Stimulated activated naive B cell treated with anti-CD40 and anti-IgM and Interleukin-4, amounts not matched to agents 10 μg/mL and 1 μg/mL and 100 μg/mL, for 72 hours (primary cell): ENCODE data around the gene NKD1.

Experiments used
- ATAC-seq, 2 donors: fragments of 150-1000 bp; cut with Tn5 transposase; replicated peaks; 2 replicates each; pipeline ENCODE4 v1.10.0; 2021; ENCODE audit warnings: moderate library complexity in 1 of 2
- DNase-seq: peaks from one replicate; pipeline ENCODE4 v3.0.0; 2021
- H3K27ac Mint-ChIP-seq: one replicate; pipeline ENCODE4 v1.8.0; 2022; ENCODE audit warnings: mild to moderate bottlenecking, mixed read lengths
- H3K27me3 Mint-ChIP-seq, 2 donors: one replicate each; pipeline ENCODE4 v1.8.0; 2022; ENCODE audit warnings: mixed read lengths in 2 of 2
- H3K36me3 Mint-ChIP-seq, 2 donors: one replicate each; pipeline ENCODE4 v1.8.0; 2022; ENCODE audit warnings: mixed read lengths in 2 of 2, mild to moderate bottlenecking in 1 of 2
- H3K4me1 Mint-ChIP-seq, 2 donors: one replicate each; pipeline ENCODE4 v1.8.0; 2022; ENCODE audit warnings: mixed read lengths in 2 of 2, mild to moderate bottlenecking in 1 of 2
- H3K4me3 Mint-ChIP-seq, 2 donors: one replicate each; pipeline ENCODE4 v1.8.0; 2022; ENCODE audit warnings: mild to moderate bottlenecking in 2 of 2, mixed read lengths in 2 of 2, moderate library complexity in 1 of 2
- H3K9me3 Mint-ChIP-seq, 2 donors: one replicate each; pipeline ENCODE4 v1.8.0; 2022; ENCODE audit warnings: mixed read lengths in 2 of 2, mild to moderate bottlenecking in 1 of 2

Gene NKD1

DNA sequence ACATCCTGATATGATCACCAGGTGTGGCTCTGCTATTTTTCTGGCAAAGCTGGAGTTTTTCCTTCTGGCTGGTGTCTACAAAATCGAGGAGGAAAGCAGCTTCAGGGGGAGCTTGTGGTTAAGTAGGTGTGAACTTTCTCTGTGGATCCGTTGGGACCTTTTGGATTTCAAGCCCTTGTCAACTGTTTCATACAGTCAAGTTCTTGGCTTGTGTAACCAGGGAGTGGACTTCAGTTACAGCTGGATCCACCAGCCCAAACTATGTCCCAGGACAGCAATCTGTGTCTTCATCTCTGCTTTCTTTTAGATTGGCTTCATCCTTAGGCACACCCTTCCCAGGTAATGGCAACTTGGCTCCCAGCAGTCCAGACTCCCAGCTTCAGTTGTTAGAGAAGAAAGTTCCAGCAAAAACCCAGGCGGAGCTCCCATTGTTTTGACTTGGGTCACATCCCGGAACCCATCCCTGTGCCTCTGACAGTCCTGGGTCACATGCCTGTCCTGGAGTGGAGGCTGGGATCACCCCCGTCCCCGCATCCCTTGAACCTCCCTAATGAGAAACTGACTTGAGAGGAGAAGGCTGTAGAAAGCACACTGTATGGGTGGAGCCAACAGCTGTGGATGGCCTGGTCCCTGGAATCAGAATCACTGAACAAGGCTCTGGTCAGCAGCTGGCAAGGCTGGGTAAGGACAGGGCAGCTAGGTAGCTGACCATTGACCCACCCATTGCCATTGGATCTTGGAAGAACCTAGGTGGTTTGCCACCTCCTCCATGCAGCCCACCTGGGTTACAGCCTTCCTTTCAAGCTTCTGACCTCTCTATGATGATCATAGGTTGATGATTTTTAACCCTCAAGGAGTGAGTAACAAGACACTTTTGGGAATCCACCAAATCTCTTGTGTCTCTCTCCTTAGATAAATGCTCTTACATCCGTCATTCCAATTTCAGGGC is 18.1 kb downstream of the NKD1 start:
- Mint-ChIP-seq H3K36me3 (peaks cover 5% of the 10 kb centered on the region in 2 donors), H3K27me3 (peaks cover 9 to 20% of the 10 kb centered on the region in 2 donors), H3K4me3 (no peak overlapping the region), H3K27ac (no peak overlapping the region), H3K9me3 (peaks cover 0 to 1% of the 10 kb centered on the region in 2 donors), H3K4me1 (peaks cover 2 to 18% of the 10 kb centered on the region in 2 donors)
- ATAC-seq (no peak), DNase-seq (no peak)

DNA sequence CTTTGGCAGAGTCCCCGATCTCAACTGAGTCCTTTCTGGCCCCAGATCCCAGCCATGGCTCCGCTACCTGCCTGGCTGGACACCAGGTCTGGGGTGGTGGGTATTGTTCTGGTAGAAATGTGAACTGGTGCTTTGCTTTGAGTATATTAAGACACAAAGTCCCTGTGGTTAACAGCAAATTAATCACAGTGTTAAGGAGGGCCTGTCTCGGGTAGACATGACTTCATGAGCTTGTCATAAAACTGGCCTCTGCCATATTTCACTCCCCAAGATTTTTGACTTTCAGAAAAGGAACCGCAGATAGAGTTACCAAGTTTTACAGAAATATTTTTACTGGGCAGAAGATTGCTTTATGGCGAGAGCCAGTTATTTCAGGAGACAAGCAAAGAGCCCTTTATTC is 19.5 kb downstream of the NKD1 start:
- H3K4me1 Mint-ChIP-seq: peaks cover 2 to 18% of the 10 kb centered on the region in 2 donors
- peaks cover 16 to 24% of the 10 kb centered on the region in 2 donors for H3K27me3 Mint-ChIP-seq
- H3K4me3 Mint-ChIP-seq: no peak overlapping the region
- no peak overlapping the region for H3K27ac Mint-ChIP-seq
- DNase-seq (no peak), ATAC-seq (no peak)
- H3K36me3 Mint-ChIP-seq: peaks cover 4 to 6% of the 10 kb centered on the region in 2 donors
- no peaks in the 10 kb centered on the region for H3K9me3 Mint-ChIP-seq

DNA sequence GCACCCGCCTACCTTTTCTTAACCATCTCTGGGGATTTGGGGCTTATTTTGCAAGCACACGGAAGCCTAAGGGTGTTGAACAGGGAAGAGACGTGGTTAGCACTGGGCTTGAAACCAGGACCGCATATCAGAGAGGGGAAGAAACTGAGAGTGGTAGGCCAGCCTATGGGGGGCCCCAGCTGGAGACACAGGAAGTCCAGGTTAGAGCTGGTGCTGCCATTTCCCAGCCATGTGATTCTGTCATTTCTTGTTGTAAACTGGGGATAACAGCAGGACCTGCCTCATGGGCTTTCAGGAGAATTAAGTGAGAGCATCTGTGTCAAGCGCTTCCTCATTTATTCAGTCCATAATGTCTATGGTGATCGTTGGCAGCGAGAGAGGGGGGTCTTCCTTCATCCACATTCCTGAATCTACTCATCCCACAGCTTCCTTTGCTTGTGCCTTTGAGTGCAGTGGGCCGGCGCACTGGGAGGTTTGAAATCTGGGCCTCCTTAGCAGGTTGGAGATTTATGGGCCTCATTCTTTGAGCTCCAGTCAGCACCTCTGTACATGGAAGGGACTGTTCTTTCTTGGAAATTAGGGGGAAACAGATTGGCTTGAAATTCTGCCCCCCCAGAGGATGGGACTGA is 20.1 kb downstream of the NKD1 start:
- peaks cover 16 to 24% of the 10 kb centered on the region in 2 donors for H3K27me3 Mint-ChIP-seq
- ATAC-seq (no peak), DNase-seq (no peak)
- no peak overlapping the region for H3K4me3 Mint-ChIP-seq
- no peaks in the 10 kb centered on the region for H3K9me3 Mint-ChIP-seq
- H3K36me3 Mint-ChIP-seq: peaks cover 4 to 6% of the 10 kb centered on the region in 2 donors
- H3K4me1 Mint-ChIP-seq: peaks cover 2 to 18% of the 10 kb centered on the region in 2 donors
- no peak overlapping the region for H3K27ac Mint-ChIP-seq

DNA sequence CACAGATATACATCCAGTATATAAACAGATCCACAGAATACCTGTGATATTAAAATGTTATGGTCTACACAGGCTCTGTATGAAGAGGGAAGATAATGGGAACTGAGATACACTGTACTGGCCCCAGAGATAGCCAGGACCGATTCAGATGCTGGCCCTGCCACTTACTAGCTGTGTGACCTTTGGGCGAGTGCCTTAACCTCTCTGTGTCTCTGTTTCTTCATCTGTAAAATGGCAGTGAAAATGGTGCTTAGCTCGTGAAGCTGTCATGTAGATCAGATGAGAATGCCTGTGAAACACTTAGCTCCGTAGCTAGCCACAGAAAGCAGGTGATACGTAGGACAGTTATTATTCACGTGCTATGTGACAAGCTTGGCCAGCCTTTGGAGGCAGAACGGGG is 22.2 kb downstream of the NKD1 start:
- H3K4me1 Mint-ChIP-seq: peaks cover 0 to 6% of the 10 kb centered on the region in 2 donors
- peaks cover 4 to 6% of the 10 kb centered on the region in 2 donors for H3K36me3 Mint-ChIP-seq
- H3K9me3 Mint-ChIP-seq: no peaks in the 10 kb centered on the region
- peaks cover 16 to 24% of the 10 kb centered on the region in 2 donors for H3K27me3 Mint-ChIP-seq
- no peak for DNase-seq
- no peak for ATAC-seq
- no peak overlapping the region for H3K27ac Mint-ChIP-seq
- no peak overlapping the region for H3K4me3 Mint-ChIP-seq

DNA sequence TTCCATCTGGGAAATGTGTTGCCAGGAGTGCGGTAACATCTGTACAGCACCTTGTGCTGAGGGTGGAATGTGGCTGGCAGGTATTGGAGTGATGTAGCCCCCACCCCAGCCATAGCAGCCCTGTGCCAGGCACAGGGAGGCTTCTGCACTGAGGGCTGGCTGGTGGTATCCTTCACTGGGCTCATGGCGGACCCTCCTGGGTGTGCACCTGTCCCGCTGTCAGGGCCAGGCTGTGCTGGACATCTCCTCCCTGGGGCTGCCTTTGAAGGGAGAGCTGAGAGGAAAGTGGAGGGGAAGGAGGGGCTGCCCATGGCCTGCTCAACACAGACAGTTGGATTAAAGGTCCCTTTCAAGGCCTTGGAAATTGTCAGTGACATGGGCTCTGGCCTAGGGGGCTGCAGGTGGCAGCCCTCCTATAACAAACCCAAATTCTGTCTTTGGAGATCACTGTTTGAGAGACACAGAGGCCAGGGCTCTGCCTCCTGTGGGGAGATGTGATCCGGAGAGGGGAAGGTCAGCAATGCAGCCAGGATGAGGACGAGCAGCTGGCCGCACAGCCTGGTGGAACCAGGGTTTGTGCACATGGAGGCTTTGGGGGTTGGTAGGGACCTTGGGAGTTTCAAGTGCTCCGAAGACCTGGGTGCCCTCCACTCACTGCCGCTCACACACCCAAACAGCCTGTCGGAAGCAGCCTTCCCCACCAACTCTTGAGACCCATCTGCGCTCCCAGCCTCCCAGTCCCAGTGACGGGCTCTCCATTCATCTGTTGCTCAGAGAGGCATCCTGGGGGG is 22.8 kb downstream of the NKD1 start:
- H3K4me1 Mint-ChIP-seq: peaks cover 0 to 6% of the 10 kb centered on the region in 2 donors

DNA sequence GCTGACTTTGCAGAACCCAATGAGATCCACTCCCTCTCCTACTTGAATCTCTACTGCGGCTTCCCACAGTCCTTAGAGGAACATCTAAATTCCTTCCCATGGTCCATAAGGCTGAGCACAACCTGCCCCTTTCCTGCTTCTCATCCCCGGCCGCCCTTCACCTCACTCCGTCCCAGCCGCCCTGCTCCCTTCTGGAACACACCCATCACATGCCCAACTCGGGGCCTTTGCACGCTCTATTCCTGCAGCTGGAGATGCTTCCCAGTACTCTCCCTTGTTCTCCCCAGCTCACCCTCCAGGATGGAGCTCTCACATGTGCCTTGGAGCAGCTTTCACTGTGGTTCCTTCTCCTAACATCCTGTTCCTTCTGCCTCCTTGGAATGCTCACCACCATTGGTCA is 23.6 kb downstream of the NKD1 start:
- peaks cover 0 to 6% of the 10 kb centered on the region in 2 donors for H3K4me1 Mint-ChIP-seq
- no peaks in the 10 kb centered on the region for H3K9me3 Mint-ChIP-seq
- peaks cover 4 to 6% of the 10 kb centered on the region in 2 donors for H3K36me3 Mint-ChIP-seq
- peaks cover 16 to 24% of the 10 kb centered on the region in 2 donors for H3K27me3 Mint-ChIP-seq
- no peak for ATAC-seq
- H3K27ac Mint-ChIP-seq: no peak overlapping the region
- no peak for DNase-seq
- H3K4me3 Mint-ChIP-seq: no peak overlapping the region

More for the DNA sequence above, 22.8 kb downstream of the NKD1 start:
- Mint-ChIP-seq H3K27me3 (peaks cover 16 to 24% of the 10 kb centered on the region in 2 donors), H3K36me3 (peaks cover 4 to 6% of the 10 kb centered on the region in 2 donors), H3K4me3 (no peak overlapping the region), H3K9me3 (no peaks in the 10 kb centered on the region), H3K27ac (no peak overlapping the region)
- ATAC-seq: no peak
- DNase-seq: no peak

DNA sequence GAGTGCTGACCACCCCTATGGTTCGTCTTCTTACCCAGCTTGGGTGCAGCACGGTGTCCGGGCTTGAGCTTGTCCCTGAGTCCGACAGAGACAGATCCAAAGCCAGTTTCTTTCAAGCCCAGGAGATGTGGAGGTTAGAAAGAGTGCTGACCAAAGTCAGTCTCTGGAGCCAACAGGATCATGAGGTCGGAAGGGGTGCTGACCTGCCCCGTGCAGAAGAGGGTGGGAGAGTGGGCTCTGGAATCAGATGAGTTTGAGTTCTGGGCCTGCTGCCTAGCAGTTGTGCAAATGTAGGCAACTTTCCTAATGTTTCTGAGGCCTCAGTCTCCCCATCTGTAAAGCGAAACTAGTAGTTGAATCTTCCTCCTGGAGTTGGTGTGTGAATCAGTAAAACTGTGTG is 24.5 kb downstream of the NKD1 start:
- no peak for ATAC-seq
- Mint-ChIP-seq H3K36me3 (peaks cover 4 to 6% of the 10 kb centered on the region in 2 donors), H3K4me1 (peaks cover 0 to 6% of the 10 kb centered on the region in 2 donors), H3K27ac (no peak overlapping the region), H3K4me3 (no peak overlapping the region), H3K9me3 (no peaks in the 10 kb centered on the region), H3K27me3 (peaks cover 16 to 24% of the 10 kb centered on the region in 2 donors)
- DNase-seq: no peak

DNA sequence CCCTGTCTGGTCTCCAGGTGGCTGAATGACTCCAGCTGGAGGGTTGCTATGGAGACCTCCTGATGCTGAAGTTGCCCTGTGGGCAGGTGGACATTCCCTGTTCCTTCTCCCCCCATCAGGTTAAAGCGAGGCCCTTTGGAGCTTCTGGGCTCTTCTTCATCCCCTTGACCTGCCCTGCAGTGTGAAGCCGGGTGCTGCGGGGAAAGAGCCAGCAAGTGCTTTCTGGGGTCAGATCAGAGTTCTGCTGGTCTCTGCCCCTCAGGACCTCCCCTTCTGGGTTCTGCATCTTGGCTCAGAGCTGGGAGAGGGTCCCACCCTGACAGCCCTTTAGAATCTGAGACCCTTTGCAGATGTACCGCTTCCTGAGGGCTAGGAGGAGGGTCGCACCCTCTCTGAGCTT is 25.1 kb downstream of the NKD1 start:
- H3K4me3 Mint-ChIP-seq: no peak overlapping the region
- peaks cover 4 to 6% of the 10 kb centered on the region in 2 donors for H3K36me3 Mint-ChIP-seq
- H3K9me3 Mint-ChIP-seq: no peaks in the 10 kb centered on the region
- ATAC-seq (no peak), DNase-seq (no peak)
- H3K27ac Mint-ChIP-seq: no peak overlapping the region
- peaks cover 5 to 6% of the 10 kb centered on the region in 2 donors for H3K4me1 Mint-ChIP-seq
- peaks cover 16 to 19% of the 10 kb centered on the region in 2 donors for H3K27me3 Mint-ChIP-seq

DNA sequence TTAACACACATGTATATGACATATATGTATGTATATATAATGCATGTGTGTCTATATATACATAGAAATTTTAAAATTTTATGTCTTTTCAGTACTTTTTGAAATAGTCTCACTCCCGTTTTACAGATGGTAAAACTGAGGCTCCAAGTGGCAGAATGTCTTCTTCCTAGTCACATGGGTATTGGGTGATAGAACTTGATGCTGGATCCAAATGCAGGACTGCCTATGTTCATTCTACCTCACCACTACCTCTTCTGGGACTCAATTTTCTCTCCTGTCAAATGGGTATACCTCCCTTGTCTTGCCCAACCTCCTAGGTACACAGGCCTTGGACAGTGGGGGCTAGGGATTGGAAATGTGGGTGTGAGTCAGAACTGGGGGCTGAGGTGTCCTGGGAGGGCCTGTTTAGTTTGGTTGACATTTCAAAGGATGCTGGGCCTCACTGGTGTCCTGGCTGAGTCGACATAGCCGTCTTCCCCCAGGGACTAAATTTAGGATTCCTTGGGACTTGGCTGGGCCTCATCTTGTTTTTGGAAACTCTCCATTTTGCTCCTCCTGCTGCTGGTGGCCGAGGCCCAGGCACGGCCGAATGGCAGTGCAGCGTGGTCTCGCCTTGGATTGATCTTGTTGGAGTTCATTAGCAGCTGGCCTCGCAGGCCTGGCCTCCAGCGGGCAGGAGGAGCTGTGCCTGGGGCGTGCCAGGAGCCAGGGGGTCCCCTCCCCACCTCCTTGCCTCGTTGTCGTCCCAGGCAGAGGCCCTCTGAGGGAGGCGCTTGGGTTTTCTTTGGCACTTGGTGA is 25.9 kb downstream of the NKD1 start:
- H3K36me3 Mint-ChIP-seq: peaks cover 4 to 6% of the 10 kb centered on the region in 2 donors
- ATAC-seq (no peak), DNase-seq (no peak)
- H3K27me3 Mint-ChIP-seq: peaks cover 15 to 16% of the 10 kb centered on the region in 2 donors
- H3K9me3 Mint-ChIP-seq: no peaks in the 10 kb centered on the region
- H3K4me3 Mint-ChIP-seq: no peak overlapping the region
- H3K4me1 Mint-ChIP-seq: peaks cover 11 to 12% of the 10 kb centered on the region in 2 donors
- H3K27ac Mint-ChIP-seq: no peak overlapping the region

DNA sequence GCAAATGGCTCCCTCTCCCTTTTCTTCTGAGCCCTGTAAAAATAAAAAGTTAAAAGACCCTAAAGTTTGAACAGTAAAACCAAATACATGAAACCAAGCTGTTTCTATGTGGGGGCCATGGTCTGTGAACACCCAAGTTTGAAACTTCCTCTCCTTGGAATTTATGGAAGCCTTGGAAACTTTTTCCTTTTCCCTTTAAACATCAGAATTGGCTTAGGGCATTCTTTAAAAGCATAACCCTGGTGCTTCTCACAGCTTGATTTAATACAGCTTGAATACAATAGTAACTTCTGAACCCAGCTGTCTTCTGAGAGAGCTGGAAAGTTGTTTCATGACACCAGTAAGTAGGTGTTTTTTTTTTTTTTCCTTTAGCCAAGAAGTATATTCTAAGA is 26.5 kb downstream of the NKD1 start:
- Mint-ChIP-seq H3K4me3 (no peak overlapping the region), H3K9me3 (peaks cover 0 to 1% of the 10 kb centered on the region in 2 donors), H3K27me3 (peaks cover 9 to 10% of the 10 kb centered on the region in 2 donors), H3K27ac (no peak overlapping the region), H3K36me3 (peaks cover 5% of the 10 kb centered on the region in 2 donors), H3K4me1 (peaks cover 11 to 12% of the 10 kb centered on the region in 2 donors)
- DNase-seq (no peak), ATAC-seq (no peak)

DNA sequence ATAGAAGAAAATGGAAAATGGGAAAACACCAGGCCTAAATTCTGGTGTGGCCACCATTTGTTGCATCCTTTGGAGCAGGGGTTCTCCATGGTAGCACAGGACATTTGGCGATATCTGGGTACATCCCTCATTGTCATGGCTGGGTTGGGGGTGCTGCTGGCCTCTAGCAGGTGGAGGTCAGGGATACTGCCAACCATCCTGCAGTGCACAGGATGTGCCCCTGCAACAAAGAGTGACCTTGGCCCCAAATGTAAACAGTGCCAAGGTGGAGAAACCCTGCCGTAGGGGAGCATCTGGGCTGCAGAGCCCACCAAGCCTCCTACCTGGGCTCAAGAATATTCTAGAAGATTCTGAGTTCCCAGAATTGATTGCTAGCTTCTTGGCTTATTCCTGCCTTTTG is 27.5 kb downstream of the NKD1 start:
- H3K36me3 Mint-ChIP-seq: peaks cover 5 to 9% of the 10 kb centered on the region in 2 donors
- no peak overlapping the region for H3K27ac Mint-ChIP-seq
- H3K9me3 Mint-ChIP-seq: peaks cover 0 to 2% of the 10 kb centered on the region in 2 donors
- H3K4me3 Mint-ChIP-seq: no peak overlapping the region
- DNase-seq: no peak
- ATAC-seq: no peak
- peaks cover 7 to 8% of the 10 kb centered on the region in 2 donors for H3K27me3 Mint-ChIP-seq
- peaks cover 12 to 13% of the 10 kb centered on the region in 2 donors for H3K4me1 Mint-ChIP-seq

DNA sequence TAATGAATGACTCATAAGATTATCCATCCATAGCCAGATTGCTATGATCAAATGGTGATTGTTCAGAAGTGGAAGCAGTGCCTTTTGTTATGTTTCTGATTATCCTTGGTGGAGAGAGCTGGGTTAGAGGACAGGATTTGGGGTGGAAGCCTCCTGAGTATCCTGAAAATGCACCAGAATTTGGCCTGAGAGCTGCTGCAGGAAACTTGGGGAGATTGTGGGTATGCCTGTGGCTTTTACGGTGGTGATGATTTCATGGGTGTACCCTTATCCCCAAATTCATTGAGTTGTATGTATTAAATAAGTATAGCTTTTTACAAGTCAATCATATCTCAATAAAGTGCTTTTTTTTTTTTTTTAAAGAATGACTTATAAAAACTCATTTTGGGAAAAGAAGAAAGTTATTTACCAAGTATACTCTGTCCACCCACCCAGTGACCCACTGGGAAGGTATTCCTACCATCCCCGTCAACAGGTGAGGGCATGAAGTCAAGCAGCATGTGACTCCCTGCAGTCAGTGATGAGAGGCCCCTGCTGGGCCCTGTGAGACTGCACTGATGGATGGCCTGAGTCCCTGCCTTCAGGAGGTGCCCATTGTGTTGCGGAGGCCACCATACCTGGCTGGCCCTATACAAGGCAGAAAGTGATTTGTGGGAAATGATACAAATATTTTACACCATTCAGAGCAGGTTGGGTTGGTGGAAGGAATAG is 28.4 kb downstream of the NKD1 start:
- Mint-ChIP-seq H3K9me3 (peaks cover 0 to 2% of the 10 kb centered on the region in 2 donors), H3K27me3 (peaks cover under 1 to 4% of the 10 kb centered on the region in 2 donors), H3K4me3 (no peak overlapping the region), H3K27ac (no peak overlapping the region), H3K4me1 (peaks cover 12 to 13% of the 10 kb centered on the region in 2 donors), H3K36me3 (peaks cover 5 to 9% of the 10 kb centered on the region in 2 donors)
- ATAC-seq (no peak), DNase-seq (no peak)

DNA sequence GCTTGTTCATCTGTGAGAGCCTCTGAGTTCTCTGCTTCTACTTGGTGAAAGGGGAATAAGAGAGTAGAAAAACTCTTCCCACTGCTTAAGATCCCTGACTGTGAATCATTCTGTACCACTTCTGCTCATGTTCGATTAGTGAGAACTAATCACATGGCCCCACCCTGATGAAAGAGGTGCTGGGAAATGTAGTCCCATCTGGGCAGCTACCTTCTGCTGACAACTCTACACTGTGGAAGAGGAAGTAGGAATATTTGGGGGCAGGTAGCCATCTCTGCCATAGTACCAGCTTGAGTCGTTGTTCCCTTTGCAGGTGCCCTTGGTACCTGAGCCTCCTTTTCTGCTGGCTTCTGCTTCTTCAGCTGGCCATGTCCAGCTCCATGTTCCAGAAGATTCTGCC is 29.9 kb downstream of the NKD1 start:
- DNase-seq: peak; percentile 41
- peaks cover 12 to 13% of the 10 kb centered on the region in 2 donors for H3K4me1 Mint-ChIP-seq
- H3K4me3 Mint-ChIP-seq: no peak overlapping the region
- ATAC-seq: peak; percentile 99 to 100
- peaks cover 2 to 5% of the 10 kb centered on the region in 2 donors for H3K36me3 Mint-ChIP-seq
- peak overlapping the region; percentile 59 for H3K27ac Mint-ChIP-seq
- H3K27me3 Mint-ChIP-seq: no peaks in the 10 kb centered on the region
- H3K9me3 Mint-ChIP-seq: peaks cover 0 to 2% of the 10 kb centered on the region in 2 donors
